ENCODE results near the gene REPIN1.
"Not testable (repeated sequence)": the region's sequence is repeated elsewhere in the genome, so short reads cannot be mapped to it uniquely, and the experiment has no call there.

REPIN1 gene

DNA sequence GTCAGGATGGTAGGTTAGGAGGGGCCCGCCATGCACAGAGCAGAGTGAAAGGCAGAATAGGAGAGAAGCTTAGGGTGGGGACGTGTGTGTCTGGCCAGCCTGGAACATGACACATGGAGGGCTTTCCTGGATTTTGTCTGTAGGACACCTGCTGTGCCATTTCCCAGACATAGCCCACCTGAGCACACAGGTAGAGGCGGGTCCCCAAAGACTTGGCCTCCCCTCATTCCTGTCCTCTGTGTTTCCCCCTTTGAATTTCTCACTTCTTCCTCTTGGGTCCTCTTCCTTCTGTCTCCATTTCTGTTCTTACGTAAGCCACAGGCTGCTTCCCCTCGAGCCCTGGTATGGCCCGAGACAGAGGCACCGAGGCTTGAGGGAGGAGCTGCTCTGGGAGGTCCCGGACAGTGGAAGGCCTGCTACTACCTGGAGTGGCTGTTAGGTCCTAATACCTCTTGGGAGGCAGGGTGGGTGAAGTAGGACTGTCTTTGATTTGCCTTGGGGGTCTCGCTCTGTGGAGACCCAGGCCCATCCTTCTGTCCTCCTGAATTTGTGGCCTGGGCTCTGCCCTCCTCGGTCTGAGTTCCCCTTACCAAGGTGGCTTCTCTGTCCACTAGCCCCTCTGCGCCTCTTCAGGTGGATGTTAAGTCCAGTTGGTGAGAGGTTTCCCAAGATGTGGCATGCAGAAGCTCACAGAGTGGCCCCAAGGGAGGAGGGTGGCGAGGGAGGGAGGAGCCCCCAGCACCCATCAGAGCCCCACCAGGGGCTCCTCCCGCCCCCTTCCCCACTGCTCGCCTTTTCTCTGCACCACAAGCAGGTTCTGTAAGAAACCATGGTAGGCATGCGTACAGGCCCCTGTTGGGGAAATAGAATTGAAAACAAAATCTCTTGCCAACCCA lies 16.0 kb downstream of the REPIN1 start:
- Histone ChIP-seq H3K36me3 (ENCODE audit: control insufficient read depth, insufficient read depth, low read length) (peaks cover 29% of the 10 kb centered on the region), H3K4me3 (ENCODE audit: low read depth, low read length) (peak overlapping the region; percentile 33; the same call in 1 of the 2 replicates), H3K9ac (ENCODE audit: low read depth, low read length) (no peak overlapping the region)

DNA sequence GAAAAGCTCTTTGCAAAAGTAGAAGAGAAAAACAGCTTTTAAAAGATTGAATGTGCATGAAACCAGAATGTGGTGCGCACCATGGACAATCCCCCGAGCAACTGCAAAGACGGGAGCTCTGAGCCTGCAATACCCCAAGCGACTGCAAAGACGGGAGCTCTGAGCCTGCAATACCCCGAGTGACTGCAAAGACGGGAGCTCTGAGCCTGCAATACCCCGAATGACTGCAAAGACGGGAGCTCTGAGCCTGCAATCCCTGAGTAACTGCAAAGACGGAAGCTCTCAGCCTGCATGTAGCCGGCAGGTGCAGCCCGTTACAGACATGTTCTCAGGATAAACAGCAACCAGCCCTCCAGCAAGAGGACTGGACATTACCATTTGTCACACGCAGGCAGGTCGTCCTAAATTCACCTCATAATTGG lies 16.7 kb downstream of the REPIN1 start:
- Histone ChIP-seq H3K9me3 (ENCODE audit: control insufficient read depth, insufficient read depth, low read length) (no peaks in the 10 kb centered on the region), H3K27me3 (ENCODE audit: control insufficient read depth, insufficient read depth, low read length) (no peaks in the 10 kb centered on the region), H3K36me3 (ENCODE audit: control insufficient read depth, insufficient read depth, low read length) (peaks cover 36% of the 10 kb centered on the region), H3K9ac (ENCODE audit: low read depth, low read length) (no peak overlapping the region), H3K4me1 (ENCODE audit: control insufficient read depth, insufficient read depth, low read length) (peaks cover 53% of the 10 kb centered on the region), H3K4me3 (ENCODE audit: low read depth, low read length) (no peak overlapping the region), H3K27ac (ENCODE audit: low read depth, low read length) (peak overlapping the region; percentile 96)

More for the DNA sequence above, 16.0 kb downstream of the REPIN1 start:
- Histone ChIP-seq H3K4me1 (ENCODE audit: control insufficient read depth, insufficient read depth, low read length) (peaks cover 56% of the 10 kb centered on the region), H3K9me3 (ENCODE audit: control insufficient read depth, insufficient read depth, low read length) (no peaks in the 10 kb centered on the region), H3K27ac (ENCODE audit: low read depth, low read length) (peak overlapping the region; percentile 96), H3K27me3 (ENCODE audit: control insufficient read depth, insufficient read depth, low read length) (no peaks in the 10 kb centered on the region)

DNA sequence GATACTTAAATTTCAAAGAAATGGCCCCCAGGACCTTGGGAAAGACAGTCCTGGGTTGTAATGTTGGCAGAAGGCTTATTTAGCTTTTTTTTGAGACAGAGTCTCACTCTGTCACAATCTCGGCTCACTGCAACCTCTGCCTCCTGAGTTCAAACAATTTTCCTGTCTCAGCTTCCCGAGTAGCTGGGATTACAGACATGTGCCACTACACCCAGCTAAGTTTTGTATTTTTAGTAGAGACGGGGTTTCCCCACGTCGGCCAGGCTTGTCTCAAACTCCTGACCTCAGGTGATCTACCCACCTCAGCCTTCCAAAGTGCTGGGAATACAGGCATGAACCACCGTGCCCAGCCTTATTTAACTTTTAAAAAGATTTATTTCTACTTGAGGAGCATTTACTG lies 17.3 kb downstream of the REPIN1 start:
- H3K4me3 ChIP-seq (ENCODE audit: low read depth, low read length); H3K9me3 ChIP-seq (ENCODE audit: control insufficient read depth, insufficient read depth, low read length); H3K9ac ChIP-seq (ENCODE audit: low read depth, low read length); H3K27me3 ChIP-seq (ENCODE audit: control insufficient read depth, insufficient read depth, low read length): not testable (repeated sequence)
- H3K36me3 ChIP-seq (ENCODE audit: control insufficient read depth, insufficient read depth, low read length), result peaks cover 42% of the 10 kb centered on the region
- peak overlapping the region; percentile 96 for H3K27ac ChIP-seq (ENCODE audit: low read depth, low read length)
- peaks cover 47% of the 10 kb centered on the region for H3K4me1 ChIP-seq (ENCODE audit: control insufficient read depth, insufficient read depth, low read length)

DNA sequence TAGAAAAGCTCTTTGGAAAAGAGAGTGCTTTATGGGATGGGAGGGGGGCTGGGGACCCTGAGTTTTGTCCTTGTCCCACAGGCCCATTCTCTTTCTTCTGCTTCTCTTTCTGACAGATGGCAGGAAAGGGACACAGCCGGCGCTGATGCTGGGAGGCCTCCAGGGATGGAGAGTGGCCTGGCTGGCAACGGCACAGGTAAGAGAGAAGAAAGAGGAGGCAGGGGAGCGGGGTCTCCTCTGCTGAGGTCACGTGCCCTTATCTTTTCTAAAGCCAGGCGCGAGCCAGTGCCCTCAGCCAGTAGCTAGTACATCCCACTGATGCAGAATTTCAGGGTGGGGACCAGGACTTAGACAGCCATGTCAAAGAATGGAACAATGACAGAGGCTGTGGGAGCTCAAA lies 19.7 kb downstream of the REPIN1 start:
- H3K4me3 ChIP-seq (ENCODE audit: low read depth, low read length), result no peak overlapping the region
- no peaks in the 10 kb centered on the region for H3K9me3 ChIP-seq (ENCODE audit: control insufficient read depth, insufficient read depth, low read length)
- no peak overlapping the region for H3K9ac ChIP-seq (ENCODE audit: low read depth, low read length)
- no peaks in the 10 kb centered on the region for H3K27me3 ChIP-seq (ENCODE audit: control insufficient read depth, insufficient read depth, low read length)
- no peak overlapping the region for H3K27ac ChIP-seq (ENCODE audit: low read depth, low read length)
- peaks cover 38% of the 10 kb centered on the region for H3K4me1 ChIP-seq (ENCODE audit: control insufficient read depth, insufficient read depth, low read length)
- H3K36me3 ChIP-seq (ENCODE audit: control insufficient read depth, insufficient read depth, low read length), result peaks cover 41% of the 10 kb centered on the region

DNA sequence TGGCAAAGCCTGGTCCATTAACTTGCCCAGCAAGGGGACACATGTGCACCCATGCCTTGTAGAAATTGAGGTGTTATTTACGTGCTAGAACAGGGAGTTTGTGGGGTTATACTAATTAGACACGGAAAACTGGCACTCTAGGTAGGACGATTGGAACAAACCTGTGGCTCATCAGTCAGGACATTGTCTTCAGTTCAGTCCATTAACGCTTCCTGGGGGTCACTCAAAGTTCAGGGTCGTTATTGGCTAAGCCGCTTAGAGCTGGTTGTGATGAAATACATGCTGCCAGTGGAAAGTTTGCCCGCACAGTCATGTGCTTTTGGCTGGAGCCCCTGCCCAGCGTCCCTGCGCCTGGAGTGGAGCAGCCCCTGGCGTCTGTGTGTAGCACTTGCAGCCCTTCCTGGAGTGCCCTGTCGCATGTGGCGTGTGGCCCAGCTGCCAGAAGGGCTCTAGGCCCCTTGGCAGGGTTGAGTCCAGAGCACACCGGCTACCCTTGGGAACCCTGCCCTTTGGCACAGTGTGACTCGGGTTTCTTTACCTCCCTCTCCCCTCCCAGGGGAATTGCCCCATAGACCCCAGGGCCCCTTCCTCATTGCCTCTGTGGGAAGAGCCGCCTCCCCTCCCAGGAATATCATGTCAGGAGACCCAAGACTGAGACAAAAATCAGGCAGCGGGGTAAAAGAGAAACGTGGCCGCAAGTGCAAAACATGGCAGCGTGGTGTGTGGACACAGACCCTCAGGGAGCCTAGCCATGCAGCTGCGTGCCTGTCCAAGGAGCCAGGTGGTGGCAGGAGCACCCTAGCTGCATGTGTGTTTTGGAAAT lies 20.3 kb downstream of the REPIN1 start:
- Histone ChIP-seq H3K27me3 (ENCODE audit: control insufficient read depth, insufficient read depth, low read length) (no peaks in the 10 kb centered on the region), H3K4me1 (ENCODE audit: control insufficient read depth, insufficient read depth, low read length) (peaks cover 38% of the 10 kb centered on the region), H3K27ac (ENCODE audit: low read depth, low read length) (no peak overlapping the region), H3K4me3 (ENCODE audit: low read depth, low read length) (no peak overlapping the region), H3K9ac (ENCODE audit: low read depth, low read length) (no peak overlapping the region), H3K9me3 (ENCODE audit: control insufficient read depth, insufficient read depth, low read length) (no peaks in the 10 kb centered on the region), H3K36me3 (ENCODE audit: control insufficient read depth, insufficient read depth, low read length) (peaks cover 41% of the 10 kb centered on the region)

DNA sequence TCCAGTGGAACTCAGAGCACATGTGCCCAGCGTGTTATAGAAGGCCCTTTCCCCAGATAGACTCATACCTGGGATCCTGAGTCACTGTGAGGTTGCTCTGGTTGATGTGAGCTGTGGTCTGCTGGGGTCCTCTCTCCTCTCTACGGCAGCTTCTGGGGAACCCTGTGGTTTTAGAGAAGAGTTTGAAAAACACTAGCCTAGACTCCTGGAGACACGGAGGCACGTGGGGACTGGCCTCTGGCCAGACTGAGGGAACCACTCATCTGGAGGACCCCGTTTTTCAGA lies 20.9 kb downstream of the REPIN1 start:
- no peak overlapping the region for H3K27ac ChIP-seq (ENCODE audit: low read depth, low read length)

DNA sequence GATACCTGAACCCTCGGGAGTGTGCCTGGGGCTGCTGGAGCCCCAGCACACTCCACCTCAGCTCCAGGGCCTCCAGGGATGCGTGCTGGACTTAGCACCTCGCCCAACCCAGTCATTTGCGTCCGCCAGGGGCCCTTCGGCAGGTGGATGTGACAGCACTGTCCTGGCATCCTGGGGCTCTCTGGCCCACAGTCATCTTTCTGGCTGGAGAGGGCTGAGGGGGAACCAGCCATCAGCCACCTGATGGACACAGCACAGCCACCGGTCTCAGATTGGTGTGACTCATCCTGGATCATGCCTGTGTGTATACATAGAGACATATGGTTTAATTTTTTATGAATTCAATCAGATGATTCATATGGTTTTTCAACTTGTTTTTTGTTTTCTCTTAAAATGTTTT lies 21.6 kb downstream of the REPIN1 start:
- H3K36me3 ChIP-seq (ENCODE audit: control insufficient read depth, insufficient read depth, low read length), result peaks cover 41% of the 10 kb centered on the region
- no peaks in the 10 kb centered on the region for H3K9me3 ChIP-seq (ENCODE audit: control insufficient read depth, insufficient read depth, low read length)
- no peak overlapping the region for H3K9ac ChIP-seq (ENCODE audit: low read depth, low read length)
- H3K4me3 ChIP-seq (ENCODE audit: low read depth, low read length), result no peak overlapping the region
- H3K4me1 ChIP-seq (ENCODE audit: control insufficient read depth, insufficient read depth, low read length), result peaks cover 35% of the 10 kb centered on the region
- H3K27ac ChIP-seq (ENCODE audit: low read depth, low read length), result no peak overlapping the region
- no peaks in the 10 kb centered on the region for H3K27me3 ChIP-seq (ENCODE audit: control insufficient read depth, insufficient read depth, low read length)

More for the DNA sequence above, 20.9 kb downstream of the REPIN1 start:
- peaks cover 41% of the 10 kb centered on the region for H3K36me3 ChIP-seq (ENCODE audit: control insufficient read depth, insufficient read depth, low read length)
- H3K4me1 ChIP-seq (ENCODE audit: control insufficient read depth, insufficient read depth, low read length), result peaks cover 38% of the 10 kb centered on the region
- no peaks in the 10 kb centered on the region for H3K27me3 ChIP-seq (ENCODE audit: control insufficient read depth, insufficient read depth, low read length)
- no peak overlapping the region for H3K9ac ChIP-seq (ENCODE audit: low read depth, low read length)
- no peaks in the 10 kb centered on the region for H3K9me3 ChIP-seq (ENCODE audit: control insufficient read depth, insufficient read depth, low read length)
- no peak overlapping the region for H3K4me3 ChIP-seq (ENCODE audit: low read depth, low read length)

DNA sequence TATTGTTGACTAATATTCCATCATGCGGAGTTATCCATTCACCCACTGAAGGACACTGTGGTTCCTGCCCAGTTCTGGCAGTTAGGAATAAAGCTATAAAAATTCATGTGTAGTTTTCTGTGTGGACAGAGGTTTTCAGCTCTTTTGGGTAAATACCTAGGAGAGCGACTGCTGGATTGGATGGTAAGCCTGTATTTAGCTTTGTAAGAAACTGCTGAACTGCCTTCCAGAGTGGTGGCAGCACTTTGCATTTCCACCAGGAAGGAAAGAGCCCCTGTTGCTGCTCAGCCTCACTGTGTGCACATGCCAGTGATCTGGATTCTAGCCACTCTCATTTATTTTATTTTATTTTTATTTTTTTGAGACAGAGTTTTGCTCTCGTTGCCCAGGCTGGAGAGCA lies 24.7 kb downstream of the REPIN1 start:
- Histone ChIP-seq H3K9me3 (ENCODE audit: control insufficient read depth, insufficient read depth, low read length) (no peaks in the 10 kb centered on the region), H3K4me1 (ENCODE audit: control insufficient read depth, insufficient read depth, low read length) (peaks cover 24% of the 10 kb centered on the region), H3K27ac (ENCODE audit: low read depth, low read length) (no peak overlapping the region), H3K27me3 (ENCODE audit: control insufficient read depth, insufficient read depth, low read length) (no peaks in the 10 kb centered on the region), H3K36me3 (ENCODE audit: control insufficient read depth, insufficient read depth, low read length) (peaks cover 54% of the 10 kb centered on the region), H3K9ac (ENCODE audit: low read depth, low read length) (no peak overlapping the region), H3K4me3 (ENCODE audit: low read depth, low read length) (no peak overlapping the region)

DNA sequence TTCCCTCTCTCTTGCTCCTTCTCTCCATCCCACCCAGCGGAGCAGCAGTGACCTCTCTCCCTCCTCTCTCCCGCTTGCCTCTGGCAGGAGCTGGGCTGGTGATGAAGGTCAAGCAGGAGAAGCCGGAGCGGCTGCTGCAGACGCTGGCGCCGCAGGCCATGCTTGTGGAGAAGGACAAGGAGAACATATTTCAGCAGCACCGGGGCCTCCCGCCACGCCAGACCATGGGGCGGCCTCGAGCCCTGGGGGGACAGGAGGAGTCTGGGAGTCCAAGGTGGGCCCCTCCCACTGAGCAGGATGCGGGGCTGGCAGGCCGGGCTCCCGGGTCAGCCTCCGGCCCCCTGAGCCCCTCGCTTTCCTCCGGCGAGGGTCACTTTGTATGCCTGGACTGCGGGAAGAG lies 27.8 kb downstream of the REPIN1 start:
- Histone ChIP-seq H3K27ac (ENCODE audit: low read depth, low read length) (no peak overlapping the region), H3K4me1 (ENCODE audit: control insufficient read depth, insufficient read depth, low read length) (peaks cover 46% of the 10 kb centered on the region), H3K4me3 (ENCODE audit: low read depth, low read length) (no peak overlapping the region), H3K27me3 (ENCODE audit: control insufficient read depth, insufficient read depth, low read length) (no peaks in the 10 kb centered on the region), H3K36me3 (ENCODE audit: control insufficient read depth, insufficient read depth, low read length) (peaks cover 32% of the 10 kb centered on the region), H3K9me3 (ENCODE audit: control insufficient read depth, insufficient read depth, low read length) (no peaks in the 10 kb centered on the region), H3K9ac (ENCODE audit: low read depth, low read length) (no peak overlapping the region)

DNA sequence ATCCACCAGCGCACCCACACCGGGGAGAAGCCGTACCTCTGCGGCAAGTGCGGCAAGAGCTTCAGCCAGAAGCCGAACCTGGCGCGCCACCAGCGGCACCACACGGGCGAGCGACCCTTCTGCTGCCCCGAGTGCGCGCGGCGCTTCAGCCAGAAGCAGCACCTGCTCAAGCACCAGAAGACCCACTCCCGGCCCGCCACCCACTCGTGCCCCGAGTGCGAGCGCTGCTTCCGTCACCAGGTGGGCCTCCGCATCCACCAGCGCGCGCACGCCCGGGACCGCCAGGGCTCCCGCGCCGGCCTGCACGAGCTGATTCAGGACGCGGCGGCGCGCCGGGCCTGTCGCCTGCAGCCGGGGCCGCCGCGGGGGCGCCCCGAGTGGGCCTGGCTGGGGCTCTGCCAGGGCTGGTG lies 28.2 kb downstream of the REPIN1 start:
- Histone ChIP-seq H3K9ac (ENCODE audit: low read depth, low read length) (no peak overlapping the region), H3K4me1 (ENCODE audit: control insufficient read depth, insufficient read depth, low read length) (peaks cover 50% of the 10 kb centered on the region), H3K9me3 (ENCODE audit: control insufficient read depth, insufficient read depth, low read length) (no peaks in the 10 kb centered on the region), H3K36me3 (ENCODE audit: control insufficient read depth, insufficient read depth, low read length) (peaks cover 32% of the 10 kb centered on the region), H3K4me3 (ENCODE audit: low read depth, low read length) (no peak overlapping the region), H3K27ac (ENCODE audit: low read depth, low read length) (no peak overlapping the region), H3K27me3 (ENCODE audit: control insufficient read depth, insufficient read depth, low read length) (no peaks in the 10 kb centered on the region)
